Gastroesophageal sphincter (tissue), 2 donors: ENCODE results near the gene ZBTB20.

Experiments
- EP300 ChIP-seq: sonication (generic); formaldehyde crosslinking; IDR thresholded peaks from one replicate; pipeline ENCODE4 v1.6.1; 2017; ENCODE audit warnings: antibody characterized with exemption, mild to moderate bottlenecking
- POLR2A ChIP-seq, 2 donors: fragments of 450-650 bp; IDR thresholded peaks; one replicate each; pipeline ENCODE4 v1.6.1; 2017; ENCODE audit warnings: antibody characterized with exemption in 2 of 2, mild to moderate bottlenecking in 2 of 2, moderate library complexity in 1 of 2

- TF ChIP-seq EP300: no peak
- TF ChIP-seq POLR2A (IDR thresholded peaks at IDR 0.05): no peak
Measured at GRCh38 chr3:114619771-114620170, 527.3 kb downstream of the ZBTB20 start.
